GM19240 (cell line): ENCODE data around the gene TLR6.

Source experiments
- DNase-seq: peaks from one replicate; pipeline ENCODE4 v3.0.0; 2011; ENCODE audit warnings: low spot score; ENCODE audit not compliant: insufficient read length

The TLR6 gene

GRCh38 chr4:38868059-38868960 lies 11.7 kb upstream of the TLR6 start:
- DNase-seq = no peak

- DNase-seq = peak; percentile 55
Observed at GRCh38 chr4:38867478-38868058, 11.0 kb upstream of the TLR6 start, which contains the start of gene FAM114A1. TSS of gene FAM114A1 (plus strand) at chr4:38867806. CDS start at chr4:38878079, 10,273 bp downstream.

DNA sequence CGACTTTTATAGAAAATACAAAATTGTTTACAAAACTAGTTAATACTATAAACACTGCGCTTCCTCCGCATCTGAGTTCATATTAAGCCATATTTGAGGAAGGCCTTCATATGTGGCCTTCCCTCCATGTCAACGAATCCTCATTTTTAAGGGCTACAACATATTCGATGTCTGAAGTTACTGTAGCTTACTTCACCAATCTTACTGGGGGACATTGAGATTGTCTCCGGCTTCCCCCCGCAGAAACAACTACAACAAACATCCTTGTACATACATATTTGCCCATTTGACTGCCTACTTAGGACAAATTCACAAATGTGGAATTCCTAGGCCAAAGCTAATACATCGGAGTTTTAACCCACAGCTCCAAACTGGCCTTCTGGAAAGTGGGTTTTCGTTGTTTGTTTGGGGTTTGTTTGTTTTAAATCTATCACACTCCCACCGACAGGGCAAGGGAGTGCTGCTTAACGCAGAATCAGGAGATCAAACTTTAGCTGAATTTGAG lies 10.4 kb upstream of the TLR6 start:
- DNase-seq = no peak

DNA sequence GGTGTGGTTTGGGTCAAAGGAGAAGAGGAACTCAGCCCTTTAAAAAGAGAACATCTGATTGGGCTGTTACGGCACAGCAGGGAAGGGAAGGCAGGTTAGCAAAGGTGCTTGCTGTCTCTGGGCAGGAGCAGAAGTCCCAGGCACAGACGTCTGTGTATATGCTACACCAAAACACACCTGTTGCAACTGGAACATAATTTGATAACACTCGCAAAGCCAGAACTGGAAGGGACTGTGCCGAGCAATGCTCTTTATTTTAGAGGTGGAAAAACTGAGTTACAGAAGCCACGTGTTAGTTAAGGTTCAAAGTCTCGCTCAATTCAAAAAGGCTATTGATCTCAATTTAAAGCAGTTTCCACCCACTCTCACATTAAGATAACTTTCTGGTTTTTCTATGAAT lies 8.8 kb upstream of the TLR6 start:
- DNase-seq = no peak

DNA sequence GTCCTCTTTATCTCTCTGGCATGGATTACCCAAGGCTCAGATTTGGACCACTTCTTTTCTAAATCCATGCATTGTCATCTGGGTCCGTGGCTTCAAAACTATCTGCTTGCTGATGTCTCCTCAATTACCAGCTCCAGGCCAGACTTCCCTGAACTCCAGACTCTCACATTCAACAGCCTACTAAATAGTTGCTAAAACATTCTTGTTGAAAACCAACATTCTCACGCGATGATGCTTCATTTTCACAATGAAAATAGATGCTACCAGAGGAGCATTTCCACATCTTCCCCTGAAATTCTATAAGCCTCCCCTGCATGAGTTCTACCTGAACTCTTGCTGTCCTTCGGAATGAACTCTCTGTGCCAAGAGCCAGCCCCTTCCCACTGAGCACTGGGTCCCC lies 5.2 kb upstream of the TLR6 start:
- no peak for DNase-seq

GRCh38 chr4:38860788-38861424 lies 4.3 kb upstream of the TLR6 start:
- peak; percentile 67 for DNase-seq

DNA sequence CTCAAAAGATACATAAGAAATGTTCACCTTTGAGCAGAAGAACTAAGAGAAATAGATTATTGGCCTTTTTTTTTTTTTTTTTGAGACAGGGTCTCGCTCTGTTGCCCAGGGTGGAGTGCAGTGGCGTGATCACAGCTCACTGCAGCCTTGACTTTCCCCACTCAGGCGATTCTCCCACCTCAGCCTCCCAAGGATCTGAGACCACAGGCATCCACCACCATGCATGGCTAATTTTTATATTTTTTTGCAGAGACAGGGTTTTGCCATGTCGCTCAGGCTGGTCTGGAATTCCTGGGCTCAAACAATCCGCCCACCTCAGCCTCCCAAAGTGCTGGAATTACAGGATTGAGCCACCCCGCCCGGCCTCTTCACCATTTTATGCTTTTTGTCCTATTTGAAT lies 2.9 kb upstream of the TLR6 start:
- DNase-seq = no peak

DNA sequence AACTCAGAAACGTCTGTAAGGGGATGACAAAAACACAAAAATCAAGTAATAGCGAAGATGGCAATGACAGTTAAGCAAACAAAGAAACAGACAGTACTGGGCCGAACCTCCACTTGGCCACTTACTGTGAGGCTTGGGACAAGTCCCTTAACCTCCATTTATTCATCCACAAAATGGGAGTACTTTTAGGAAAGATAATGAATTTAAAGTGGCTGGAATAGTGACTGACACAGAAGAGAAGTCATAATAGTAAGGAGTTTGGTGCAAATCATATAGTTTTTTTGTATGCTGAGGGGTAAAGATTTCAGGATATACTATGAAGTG lies 1.4 kb upstream of the TLR6 start:
- DNase-seq = no peak

DNA sequence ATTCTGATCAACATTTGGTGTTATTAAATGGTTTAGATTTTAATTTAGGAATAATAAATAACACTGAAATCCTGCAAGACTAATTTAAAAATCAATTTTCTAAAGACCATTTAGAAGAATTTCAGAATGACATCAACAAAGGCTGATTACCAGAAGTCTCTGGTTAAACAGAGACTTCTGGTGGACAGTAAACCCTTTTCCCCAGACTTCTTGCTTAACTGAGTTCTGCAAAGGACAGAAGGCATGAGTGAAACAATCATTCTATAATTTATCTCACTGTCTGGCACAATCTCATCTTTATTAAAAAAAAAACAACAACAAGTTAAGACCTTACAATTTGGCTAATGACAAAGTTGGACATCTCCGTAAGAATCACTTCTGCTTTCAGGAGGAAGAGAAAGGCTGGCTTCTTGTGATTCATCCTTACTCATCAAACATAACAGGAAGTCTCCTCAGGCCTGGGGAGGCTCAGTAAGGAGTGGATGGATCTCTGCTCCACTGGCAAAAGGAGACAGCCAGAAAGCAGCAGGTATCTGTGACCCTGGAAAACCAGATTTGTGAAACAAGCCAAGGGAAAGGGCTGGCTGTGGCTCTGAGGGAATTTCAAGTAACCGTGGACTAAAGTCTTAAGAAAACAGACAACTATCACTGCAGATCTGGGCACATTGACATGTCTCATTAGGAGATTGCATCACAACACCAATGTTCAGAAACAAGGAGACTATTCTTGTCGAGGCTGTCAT lies 908 bp upstream of the TLR6 start:
- DNase-seq = no peak

DNA sequence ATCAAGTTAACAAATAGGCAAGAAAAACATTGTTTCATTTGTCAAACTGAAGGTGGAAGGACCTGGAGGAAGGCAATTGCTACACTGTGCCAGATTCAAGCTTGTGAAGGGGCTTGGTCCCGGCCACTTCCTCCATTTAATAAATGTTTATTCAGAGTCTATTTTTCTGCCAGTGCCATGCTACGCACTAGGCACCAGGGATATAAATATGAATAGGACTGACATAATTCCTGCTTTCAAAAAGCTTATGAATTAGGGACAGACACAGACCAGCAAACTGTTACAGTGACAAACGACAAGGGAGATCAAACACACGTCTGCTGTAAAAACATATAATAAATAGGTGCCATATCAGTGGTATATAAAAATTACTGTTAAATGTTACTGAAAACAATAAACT lies 571 bp downstream of the TLR6 start:
- DNase-seq = no peak

DNA sequence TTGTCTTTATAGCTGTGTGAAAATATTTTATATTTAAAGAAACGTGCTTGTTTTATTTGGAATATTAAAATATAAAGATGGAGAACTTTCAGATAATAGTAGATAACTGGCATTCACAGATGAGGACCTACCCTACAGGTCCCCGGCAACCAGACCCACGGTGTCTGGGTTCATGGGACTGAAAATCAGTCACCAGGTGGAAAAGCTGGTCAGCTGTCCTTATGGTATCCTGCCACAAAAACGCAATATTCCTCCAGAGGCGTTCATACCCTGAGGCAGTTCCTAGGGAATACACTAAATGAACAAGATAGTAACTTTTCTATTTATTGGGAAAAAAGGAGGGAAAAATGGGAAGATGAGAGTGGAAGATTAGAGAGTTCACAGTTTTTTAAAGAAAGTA lies 1.2 kb downstream of the TLR6 start:
- DNase-seq = no peak

GRCh38 chr4:38846015-38846414 lies 10.6 kb downstream of the TLR6 start:
- DNase-seq = no peak

GRCh38 chr4:38842994-38843393 lies 13.6 kb downstream of the TLR6 start:
- DNase-seq = no peak

DNA sequence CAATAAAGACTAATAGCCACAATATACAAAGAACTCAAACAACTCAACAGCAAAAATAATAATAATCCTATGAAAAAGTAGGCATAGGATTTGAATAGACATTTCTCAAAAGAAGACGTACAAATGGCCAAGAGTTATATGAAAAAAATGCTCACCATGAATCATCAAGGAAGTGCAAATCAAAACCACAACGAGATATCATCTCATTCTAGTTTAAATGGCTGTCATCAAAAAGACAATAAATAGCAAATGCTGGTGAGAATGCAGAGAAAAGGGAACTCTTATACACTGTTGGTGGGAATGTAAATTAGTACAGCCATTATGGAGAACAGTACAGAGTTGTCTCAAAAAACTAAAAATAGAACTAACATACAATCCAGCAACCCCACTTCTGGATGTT lies 18.8 kb downstream of the TLR6 start:
- no peak for DNase-seq

GRCh38 chr4:38837334-38837733 lies 19.3 kb downstream of the TLR6 start:
- DNase-seq = no peak

GRCh38 chr4:38834570-38834969 lies 22.0 kb downstream of the TLR6 start:
- no peak for DNase-seq

DNA sequence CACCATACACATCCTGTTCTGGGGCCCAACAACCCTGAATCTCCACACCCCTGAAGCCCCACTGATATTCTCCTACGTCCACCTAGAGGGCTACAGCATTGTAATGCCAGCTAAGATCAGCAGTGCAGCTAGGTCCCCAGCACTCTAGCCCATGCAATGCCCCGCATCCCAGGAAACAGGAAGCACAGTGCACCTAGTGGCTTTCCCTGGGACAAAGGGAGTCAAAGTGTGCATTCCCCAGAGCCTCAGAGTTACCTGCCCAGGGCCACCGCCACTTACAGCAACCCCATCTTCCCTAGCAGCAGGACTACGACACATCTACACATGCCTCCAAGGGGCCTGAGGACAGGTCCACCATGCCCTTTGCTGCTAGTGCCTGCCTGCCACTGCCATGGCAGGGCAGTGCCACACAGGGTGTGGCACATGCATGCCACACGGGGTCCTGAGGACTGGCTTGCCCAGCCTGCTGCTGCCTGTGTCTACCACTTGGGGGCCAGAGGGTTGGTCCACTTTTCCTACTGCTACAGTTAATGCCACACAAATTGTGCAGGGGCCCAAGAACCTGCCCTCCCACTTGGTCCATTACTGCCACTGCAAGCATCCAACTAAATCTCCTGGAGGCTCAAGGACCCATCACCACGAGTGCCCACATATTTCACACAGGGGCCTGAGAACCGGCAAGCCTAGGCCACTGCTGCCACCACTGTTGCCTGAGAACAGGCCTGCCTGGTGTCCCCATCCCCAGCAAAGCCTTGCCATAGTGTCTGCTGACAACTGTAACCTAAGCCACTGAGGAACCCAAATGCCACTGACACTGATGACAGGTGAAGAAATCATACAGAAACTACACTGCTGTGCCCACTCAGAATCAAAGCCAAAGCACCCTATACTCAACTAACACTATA lies 23.7 kb downstream of the TLR6 start:
- DNase-seq = no peak

GRCh38 chr4:38832206-38832605 lies 24.4 kb downstream of the TLR6 start:
- no peak for DNase-seq

GRCh38 chr4:38831653-38832052 lies 25.0 kb downstream of the TLR6 start:
- no peak for DNase-seq

GRCh38 chr4:38829237-38829636 lies 27.4 kb downstream of the TLR6 start:
- no peak for DNase-seq

GRCh38 chr4:38823766-38824165 lies 32.9 kb downstream of the TLR6 start:
- no peak for DNase-seq
